ENCODE results near the gene TNFSF8.

DNA sequence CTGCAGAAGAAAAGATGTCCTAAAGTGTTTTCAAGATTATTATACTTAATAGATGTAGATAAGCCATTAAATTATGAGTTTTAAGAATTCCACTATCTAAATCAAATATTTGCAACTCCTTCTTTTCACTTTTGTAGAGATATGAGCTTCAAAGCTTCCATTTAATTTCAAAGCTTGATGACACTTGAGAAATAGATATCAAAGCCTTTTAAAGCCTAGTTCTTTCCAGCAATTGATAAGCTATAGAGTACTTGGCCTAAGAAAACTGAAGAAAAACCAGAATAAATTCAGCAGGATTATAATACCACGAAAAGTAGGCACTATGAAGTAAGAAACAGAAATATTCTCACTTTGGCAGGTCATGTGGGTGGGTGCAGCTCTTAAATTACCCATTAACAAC, 1.7 kb downstream of the TNFSF8 start:
- TF ChIP-seq EZH2 (IDR thresholded peaks at IDR 0.05; ENCODE audit: borderline replicate concordance, low read depth, low read length, severe bottlenecking), result no peak
- TF ChIP-seq, protein P1, sequence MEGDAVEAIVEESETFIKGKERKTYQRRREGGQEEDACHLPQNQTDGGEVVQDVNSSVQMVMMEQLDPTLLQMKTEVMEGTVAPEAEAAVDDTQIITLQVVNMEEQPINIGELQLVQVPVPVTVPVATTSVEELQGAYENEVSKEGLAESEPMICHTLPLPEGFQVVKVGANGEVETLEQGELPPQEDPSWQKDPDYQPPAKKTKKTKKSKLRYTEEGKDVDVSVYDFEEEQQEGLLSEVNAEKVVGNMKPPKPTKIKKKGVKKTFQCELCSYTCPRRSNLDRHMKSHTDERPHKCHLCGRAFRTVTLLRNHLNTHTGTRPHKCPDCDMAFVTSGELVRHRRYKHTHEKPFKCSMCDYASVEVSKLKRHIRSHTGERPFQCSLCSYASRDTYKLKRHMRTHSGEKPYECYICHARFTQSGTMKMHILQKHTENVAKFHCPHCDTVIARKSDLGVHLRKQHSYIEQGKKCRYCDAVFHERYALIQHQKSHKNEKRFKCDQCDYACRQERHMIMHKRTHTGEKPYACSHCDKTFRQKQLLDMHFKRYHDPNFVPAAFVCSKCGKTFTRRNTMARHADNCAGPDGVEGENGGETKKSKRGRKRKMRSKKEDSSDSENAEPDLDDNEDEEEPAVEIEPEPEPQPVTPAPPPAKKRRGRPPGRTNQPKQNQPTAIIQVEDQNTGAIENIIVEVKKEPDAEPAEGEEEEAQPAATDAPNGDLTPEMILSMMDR (IDR thresholded peaks at IDR 0.05; ENCODE audit: borderline replicate concordance, extremely low read depth, low read length, poor library complexity, severe bottlenecking), result no peak

Data from DND-41 (cell line).